ENCODE data around the gene AGAP1.
"Not testable (repeated sequence)": the region's sequence is repeated elsewhere in the genome, so short reads cannot be mapped to it uniquely, and the experiment has no call there.

AGAP1 gene

DNA sequence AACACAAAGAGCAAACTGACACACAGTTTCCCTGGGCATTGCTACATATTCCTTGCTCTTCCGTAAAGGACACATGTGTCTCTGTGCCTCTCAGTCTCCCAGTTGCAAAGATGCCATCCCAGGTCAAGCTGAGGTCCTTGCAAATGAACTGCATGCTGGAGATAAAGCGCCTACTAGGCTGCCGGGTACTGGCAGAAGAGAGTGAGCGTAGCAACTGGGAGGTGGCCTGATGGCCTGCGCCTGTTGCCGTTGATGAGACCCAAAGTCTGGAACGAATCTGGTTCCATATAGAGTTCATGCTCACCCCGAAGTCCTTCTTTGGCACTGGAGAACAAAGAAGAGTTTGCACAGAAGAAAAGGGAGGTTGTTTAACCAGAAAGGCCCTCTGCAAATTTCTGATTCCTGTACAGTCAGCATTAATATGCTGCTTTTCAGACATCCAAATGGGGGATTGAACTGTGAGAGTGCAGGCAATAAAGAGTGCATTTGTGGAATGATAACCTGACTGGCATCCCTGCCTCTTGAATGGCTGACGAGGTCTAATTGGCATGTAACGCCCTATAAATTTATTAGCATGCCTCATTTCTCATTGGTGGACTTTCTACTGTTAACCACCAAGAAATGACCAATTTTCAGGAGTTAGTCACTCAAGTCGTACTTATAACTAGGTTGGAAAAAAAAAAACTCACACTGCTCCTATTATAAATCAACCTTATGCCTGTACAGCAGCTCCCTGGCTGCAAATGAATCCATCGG is 595.6 kb downstream of the AGAP1 start:
- no peak for DNase-seq

GRCh38 chr2:236090027-236090382 is 596.2 kb downstream of the AGAP1 start:
- no peak for DNase-seq

DNA sequence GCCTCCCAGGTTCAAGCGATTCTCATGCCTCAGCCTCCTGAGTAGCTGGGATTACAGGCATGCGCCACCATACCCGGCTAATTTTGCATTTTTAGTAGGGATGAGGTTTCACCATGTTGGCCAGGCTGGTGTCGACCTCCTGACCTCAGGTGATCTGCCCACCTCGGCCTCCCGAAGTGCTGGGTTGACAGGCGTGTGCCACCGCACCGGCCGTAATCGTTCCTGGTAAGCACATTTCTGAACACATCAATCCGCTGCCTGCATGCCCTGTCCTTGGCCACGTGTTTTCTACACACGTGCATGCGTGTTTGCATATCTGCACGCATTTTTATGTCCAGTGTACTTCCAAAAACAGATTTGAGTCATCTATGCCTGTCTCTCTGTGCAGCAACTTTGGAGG is 597.0 kb downstream of the AGAP1 start:
- DNase-seq: not testable (repeated sequence)

DNA sequence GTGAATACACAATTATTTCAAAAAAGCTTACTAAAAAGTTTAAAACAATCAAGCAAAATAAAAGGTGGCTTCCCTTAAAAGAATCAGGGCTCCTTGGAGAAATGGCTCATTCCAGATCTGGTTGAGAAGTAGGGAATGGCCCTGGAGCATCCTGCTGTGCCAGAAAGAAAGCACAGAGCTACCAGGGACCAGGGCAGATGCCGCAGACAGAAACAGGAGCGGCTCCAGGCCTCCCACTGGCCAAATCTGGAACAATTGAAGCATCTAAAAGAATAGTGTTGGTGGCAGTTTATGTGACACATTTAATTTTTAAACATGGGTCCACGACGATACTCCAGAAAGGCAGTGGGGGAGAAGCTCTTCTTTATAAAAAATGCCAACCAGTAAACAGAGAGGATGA is 598.9 kb downstream of the AGAP1 start:
- no peak for DNase-seq

- no peak for DNase-seq
These were observed 599.3 kb downstream of the AGAP1 start for GRCh38 chr2:236093134-236093533.

DNA sequence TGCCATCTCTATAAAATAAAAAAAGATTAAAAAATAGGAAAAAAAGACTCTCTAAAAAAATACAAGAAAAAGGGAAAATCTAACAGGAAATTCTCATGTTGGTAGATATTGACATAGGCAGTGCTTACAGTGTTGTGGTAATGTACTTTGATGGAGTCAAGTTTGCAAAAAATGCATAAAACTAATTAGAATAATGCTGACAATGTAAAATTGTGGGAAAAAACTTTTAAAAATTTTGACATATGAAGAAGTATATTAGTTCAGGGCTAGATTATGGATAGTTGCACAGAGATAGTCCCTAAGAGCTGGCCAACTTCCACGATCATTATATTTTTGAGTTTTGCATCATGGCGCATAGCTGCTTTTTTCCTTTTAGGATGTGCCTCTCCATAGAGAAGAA is 601.7 kb downstream of the AGAP1 start:
- no peak for DNase-seq

DNA sequence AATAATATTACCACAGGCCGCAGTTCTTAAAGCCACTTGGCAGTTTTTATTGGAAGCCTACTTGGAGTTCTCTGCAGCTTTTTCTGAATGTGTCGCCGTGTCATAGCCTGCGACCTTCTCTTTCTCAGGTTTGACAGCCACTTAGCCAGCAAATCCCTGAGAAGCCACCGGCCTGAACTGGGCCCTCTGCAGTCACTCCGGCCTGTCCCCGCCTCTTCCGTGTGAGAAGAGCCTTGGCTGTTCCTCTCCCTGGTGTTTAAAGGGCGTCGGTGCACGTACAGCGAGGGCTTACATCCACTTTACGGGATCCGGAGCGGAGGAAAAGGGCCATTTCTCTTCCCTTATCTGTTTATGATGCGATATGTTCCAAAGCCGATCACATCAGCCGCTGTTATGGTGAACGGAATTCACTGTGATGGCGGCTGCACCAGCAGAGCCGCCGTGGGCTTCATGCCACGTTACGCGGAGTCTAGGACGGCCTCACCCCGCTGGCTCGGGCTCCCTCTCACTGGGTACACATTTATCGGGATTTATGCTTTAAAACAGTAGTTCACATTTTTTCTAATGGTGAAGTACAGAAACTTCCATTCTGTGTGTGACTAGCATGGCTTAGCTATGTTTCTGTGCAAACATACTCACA is 607.6 kb downstream of the AGAP1 start:
- DNase-seq: no peak

GRCh38 chr2:236102971-236103370 is 609.1 kb downstream of the AGAP1 start:
- no peak for DNase-seq

DNA sequence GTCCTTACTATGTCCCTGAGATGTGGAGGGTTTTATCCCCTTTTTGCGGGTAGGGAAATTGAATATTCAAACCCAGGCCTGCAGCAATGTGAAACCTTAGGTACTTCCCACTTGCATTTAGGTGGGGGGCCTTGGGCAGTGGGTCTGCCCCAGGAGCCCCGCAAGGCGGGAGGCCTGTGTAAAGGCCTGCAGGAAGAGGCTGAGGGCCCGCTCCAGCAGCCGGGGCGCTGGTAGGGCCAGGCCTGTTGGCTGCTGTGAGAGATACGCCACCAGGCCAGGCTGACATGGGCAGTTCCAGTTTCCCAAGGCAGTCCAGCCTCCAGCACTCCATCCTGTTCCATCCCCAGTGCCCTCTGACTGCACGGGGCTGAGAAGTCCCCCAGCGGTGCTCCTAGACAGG is 610.1 kb downstream of the AGAP1 start:
- DNase-seq: no peak

- no peak for DNase-seq
These were observed 612.2 kb downstream of the AGAP1 start for GRCh38 chr2:236105955-236106607.

DNA sequence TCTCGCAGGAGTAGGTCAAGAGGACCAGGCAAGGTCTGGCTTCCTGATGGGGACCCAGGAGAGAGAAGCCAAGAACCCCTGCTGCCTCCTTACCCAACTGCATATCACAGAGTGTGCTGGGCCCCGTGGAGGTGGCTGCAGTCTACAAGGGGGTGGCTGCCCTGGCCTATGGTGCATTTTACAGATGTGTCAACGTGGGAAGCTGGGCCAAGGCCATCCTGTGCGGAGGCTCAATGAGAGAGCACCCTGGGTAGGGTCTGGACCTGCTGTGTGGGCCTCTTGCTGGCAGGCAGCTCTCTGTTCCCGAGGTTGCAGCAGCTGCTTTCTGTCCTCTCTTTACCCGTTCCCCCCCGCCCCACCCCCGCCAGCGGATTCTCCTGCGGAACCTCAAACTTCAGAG is 612.9 kb downstream of the AGAP1 start:
- no peak for DNase-seq

GRCh38 chr2:236107536-236107935 is 613.7 kb downstream of the AGAP1 start:
- DNase-seq: peak; percentile 54

- peak; percentile 61 for DNase-seq
These were observed 614.2 kb downstream of the AGAP1 start for GRCh38 chr2:236107942-236108625.

DNA sequence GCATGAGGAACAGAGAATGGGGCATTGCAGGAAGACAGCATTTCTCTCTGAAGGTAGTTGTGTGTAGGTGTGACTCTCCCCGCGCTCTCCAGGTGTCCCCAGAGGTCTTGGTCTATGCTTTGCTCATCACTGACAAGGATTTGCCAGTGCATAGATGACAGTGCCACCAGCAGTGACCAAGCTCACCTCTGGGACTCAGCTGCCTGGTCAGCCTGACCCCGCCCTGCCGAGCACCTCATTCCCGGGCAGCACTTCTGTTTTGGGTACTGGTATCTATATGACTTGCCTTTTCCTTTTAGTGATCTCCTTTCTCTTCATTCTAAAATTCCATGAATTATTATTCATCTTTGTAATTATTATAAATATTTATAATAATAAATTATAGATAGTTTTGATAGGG is 615.2 kb downstream of the AGAP1 start:
- DNase-seq: peak; percentile 37

DNA sequence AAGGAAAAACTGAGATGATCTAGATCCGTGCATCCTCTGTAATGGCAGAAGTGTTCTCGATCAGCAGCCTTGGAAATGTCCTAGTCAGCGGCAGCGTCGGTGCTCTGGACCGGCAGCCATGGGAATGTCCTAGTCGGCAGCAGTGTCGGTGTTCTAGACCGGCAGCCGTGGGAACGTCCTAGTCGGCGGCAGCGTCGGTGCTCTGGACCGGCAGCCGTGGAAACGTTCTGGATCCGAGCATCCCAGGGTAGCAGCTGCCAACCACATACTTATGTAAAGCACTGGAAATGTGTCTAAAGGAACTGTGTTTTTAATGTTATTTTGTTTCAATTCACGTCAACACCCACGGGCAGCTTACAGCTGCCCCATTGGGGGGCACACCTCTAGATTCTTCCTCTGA is 615.6 kb downstream of the AGAP1 start:
- DNase-seq: peak; percentile 46

DNA sequence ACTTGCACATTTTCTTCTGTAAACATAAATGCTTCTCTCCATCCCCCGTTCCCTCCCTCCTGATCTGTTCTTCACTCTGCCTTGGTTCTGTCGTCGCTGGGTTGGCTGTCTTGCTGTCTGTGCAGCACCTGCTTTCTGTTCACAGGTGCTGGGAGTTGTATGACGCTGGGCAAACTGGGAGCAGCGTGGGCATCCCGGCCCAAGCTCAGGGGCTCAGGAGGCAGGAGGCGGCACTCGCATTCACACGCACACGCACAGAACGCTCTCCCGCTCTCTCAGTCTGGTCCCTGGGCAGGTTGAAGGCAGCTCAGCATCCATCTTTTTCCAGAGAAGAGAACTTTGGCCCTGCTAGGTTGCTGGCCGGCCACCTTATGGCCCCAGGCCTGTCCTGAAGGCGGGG is 618.6 kb downstream of the AGAP1 start:
- DNase-seq: no peak

DNA sequence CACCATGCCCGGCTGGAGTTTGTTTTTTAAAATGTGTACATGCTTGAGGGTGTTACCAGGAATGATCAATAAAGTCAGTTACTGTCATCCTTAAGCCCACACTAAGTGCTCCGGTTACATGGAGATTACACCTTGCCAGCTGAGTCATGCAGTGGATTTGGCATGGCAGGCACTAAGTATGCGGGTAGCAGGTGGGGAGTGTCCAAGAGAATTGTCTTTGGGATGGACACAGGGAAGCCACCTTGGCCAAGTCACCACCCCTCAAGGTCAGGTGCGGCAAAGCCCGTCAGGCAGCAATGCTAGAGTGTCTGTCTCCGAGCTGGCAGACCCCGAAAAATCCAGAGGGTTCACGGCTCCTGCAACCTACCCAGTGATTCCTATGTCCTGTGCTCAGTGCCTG is 619.6 kb downstream of the AGAP1 start:
- peak; percentile 6 for DNase-seq

- peak; percentile 10 for DNase-seq
These were observed 620.1 kb downstream of the AGAP1 start for GRCh38 chr2:236113948-236114347.

DNA sequence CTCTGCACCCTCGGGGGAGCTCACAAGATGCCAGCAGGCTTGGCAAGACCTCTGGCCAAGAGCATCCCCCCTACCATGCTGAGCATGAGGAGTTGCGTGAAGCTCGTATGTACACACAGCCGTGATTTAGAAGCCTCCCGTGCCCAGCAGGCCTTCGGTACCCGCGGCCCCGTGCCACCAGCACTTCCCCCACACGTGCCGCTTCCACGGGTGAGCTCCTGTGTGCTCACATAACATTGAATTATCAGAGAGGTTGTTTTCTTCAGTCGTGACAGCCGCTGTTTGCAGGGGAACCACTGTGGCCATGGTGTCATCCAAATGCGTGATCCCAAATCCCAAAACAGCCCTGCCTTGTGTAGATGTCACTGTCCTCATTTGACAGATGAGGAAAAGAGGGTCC is 621.1 kb downstream of the AGAP1 start:
- no peak for DNase-seq

GRCh38 chr2:236117401-236117800 is 623.6 kb downstream of the AGAP1 start:
- no peak for DNase-seq

- DNase-seq: no peak
These were observed 624.0 kb downstream of the AGAP1 start for GRCh38 chr2:236117861-236118269.

DNA sequence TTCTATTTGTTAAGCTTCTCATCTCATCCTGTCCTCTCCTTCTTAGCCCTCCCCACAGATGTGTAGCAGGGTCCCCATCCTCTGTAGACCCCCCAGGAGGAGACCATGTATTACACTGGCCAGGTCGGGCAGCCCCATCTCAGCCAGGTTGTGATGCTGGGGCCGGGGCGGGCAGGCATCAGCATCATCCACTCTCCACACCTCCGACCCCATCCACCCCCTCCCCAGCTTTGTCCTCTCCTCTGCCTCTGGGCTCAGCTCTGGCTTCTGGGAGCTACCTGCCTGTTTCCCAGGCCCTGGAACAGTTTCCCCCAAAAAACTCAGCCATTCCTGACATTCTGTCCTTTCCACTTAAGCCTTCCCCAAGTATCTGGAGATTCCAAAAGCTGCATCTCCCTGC is 625.2 kb downstream of the AGAP1 start:
- peak; percentile 38 for DNase-seq

GRCh38 chr2:236119476-236119875 is 625.6 kb downstream of the AGAP1 start:
- no peak for DNase-seq

DNA sequence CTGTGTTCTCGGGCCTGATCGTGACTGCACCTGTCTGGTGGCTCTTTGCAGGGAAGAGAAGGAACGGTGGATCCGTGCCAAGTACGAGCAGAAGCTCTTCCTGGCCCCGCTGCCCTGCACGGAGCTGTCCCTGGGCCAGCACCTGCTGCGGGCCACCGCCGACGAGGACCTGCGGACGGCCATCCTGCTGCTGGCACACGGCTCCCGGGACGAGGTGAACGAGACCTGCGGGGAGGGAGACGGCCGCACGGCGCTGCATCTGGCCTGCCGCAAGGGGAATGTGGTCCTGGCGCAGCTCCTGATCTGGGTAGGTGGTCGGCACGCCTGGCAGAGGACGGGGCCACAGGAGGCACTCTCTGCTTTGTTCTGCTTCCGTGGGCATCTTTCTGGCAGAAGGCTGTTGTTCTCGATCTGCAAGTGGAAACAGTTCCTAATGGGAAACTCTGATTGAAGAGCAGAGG is 626.3 kb downstream of the AGAP1 start:
- DNase-seq: peak; percentile 44

Data from activated effector memory CD4-positive, alpha-beta T cell treated with anti-CD3 and anti-CD28 coated beads, Interleukin-2, amount 50 U/mL, for 16 hours (primary cell).